ENCODE results near the gene SRSF7. TPM values are rescaled to one million over a fixed set of nuclear protein-coding genes. Genes with fewer than 3 reads are reported as not detected.
A peak's percentile ranks its signal among the peaks of the same experiment; 100 is the strongest.

Gene SRSF7
- total RNA-seq, 6 experiments from 2014 or later: 120 to 153 (median 147) TPM

GRCh38 chr2:38783586-38783985 lies 32.4 kb upstream of the SRSF7 start:
- DNase-seq: no peak
- H3K4me1 Mint-ChIP-seq (ENCODE audit: low read depth): peaks cover 5% of the 10 kb centered on the region
- no peak for TF ChIP-seq CTCF (IDR thresholded peaks at IDR 0.05)
- peaks cover 1% of the 10 kb centered on the region; the same call in 1 of the 2 replicates for H3K27me3 Mint-ChIP-seq (ENCODE audit: insufficient read depth)
- no peak overlapping the region for H3K27ac Mint-ChIP-seq
- H3K4me3 Mint-ChIP-seq: no peak overlapping the region
- no peaks in the 10 kb centered on the region for H3K9me3 Mint-ChIP-seq
- peaks cover 9% of the 10 kb centered on the region; the same call in 1 of the 2 replicates for H3K36me3 Mint-ChIP-seq (ENCODE audit: low read depth)

GRCh38 chr2:38778687-38779082 lies 27.5 kb upstream of the SRSF7 start:
- TF ChIP-seq CTCF (IDR thresholded peaks at IDR 0.05): no peak
- H3K36me3 Mint-ChIP-seq (ENCODE audit: low read depth): peaks cover 9% of the 10 kb centered on the region; the same call in 1 of the 2 replicates

GRCh38 chr2:38776531-38776930 lies 25.4 kb upstream of the SRSF7 start:
- H3K4me3 Mint-ChIP-seq: 0 out of 2 replicates have a peak overlapping the region, but pooled peaks have one; percentile 39
- no peaks in the 10 kb centered on the region for H3K9me3 Mint-ChIP-seq
- H3K27ac Mint-ChIP-seq: no peak overlapping the region
- peaks cover 27% of the 10 kb centered on the region for H3K4me1 Mint-ChIP-seq (ENCODE audit: low read depth)
- H3K27me3 Mint-ChIP-seq (ENCODE audit: insufficient read depth): no peaks in the 10 kb centered on the region; the same call in 1 of the 2 replicates
- DNase-seq: no peak
- TF ChIP-seq CTCF (IDR thresholded peaks at IDR 0.05): no peak
- H3K36me3 Mint-ChIP-seq (ENCODE audit: low read depth): peaks cover 4% of the 10 kb centered on the region; the same call in 1 of the 2 replicates

More at GRCh38 chr2:38778687-38779082, 27.5 kb upstream of the SRSF7 start:
- H3K27me3 Mint-ChIP-seq (ENCODE audit: insufficient read depth): no peaks in the 10 kb centered on the region
- no peak for DNase-seq
- peak overlapping the region; percentile 98 for H3K4me3 Mint-ChIP-seq
- H3K9me3 Mint-ChIP-seq: no peaks in the 10 kb centered on the region
- H3K4me1 Mint-ChIP-seq (ENCODE audit: low read depth): peaks cover 20% of the 10 kb centered on the region
- H3K27ac Mint-ChIP-seq: peak overlapping the region; percentile 93

- Mint-ChIP-seq H3K27ac (no peak overlapping the region), H3K36me3 (ENCODE audit: low read depth) (no peaks in the 10 kb centered on the region), H3K9me3 (no peaks in the 10 kb centered on the region), H3K27me3 (ENCODE audit: insufficient read depth) (no peaks in the 10 kb centered on the region; the same call in 1 of the 2 replicates), H3K4me3 (no peak overlapping the region), H3K4me1 (ENCODE audit: low read depth) (peaks cover 30% of the 10 kb centered on the region)
- no peak for TF ChIP-seq CTCF (IDR thresholded peaks at IDR 0.05)
- DNase-seq: no peak
These were observed 24.7 kb upstream of the SRSF7 start for GRCh38 chr2:38775921-38776225.

GRCh38 chr2:38775097-38775920 lies 24.1 kb upstream of the SRSF7 start:
- Mint-ChIP-seq H3K4me1 (ENCODE audit: low read depth) (peaks cover 34% of the 10 kb centered on the region), H3K27ac (no peak overlapping the region), H3K27me3 (ENCODE audit: insufficient read depth) (no peaks in the 10 kb centered on the region; the same call in 1 of the 2 replicates)

More at GRCh38 chr2:38775097-38775920, 24.1 kb upstream of the SRSF7 start:
- DNase-seq: no peak
- Mint-ChIP-seq H3K36me3 (ENCODE audit: low read depth) (no peaks in the 10 kb centered on the region), H3K9me3 (no peaks in the 10 kb centered on the region), H3K4me3 (no peak overlapping the region)
- TF ChIP-seq CTCF (IDR thresholded peaks at IDR 0.05): no peak

Measured in HFFc6 (cell line).